NCI-H82 treated with DMSO at 0.1 percent for 48 hours (cell line): ENCODE data around the gene TIMM22.
"Not testable (repeated sequence)": the region's sequence is repeated elsewhere in the genome, so short reads cannot be mapped to it uniquely, and the experiment has no call there.

Experiments used
- DNase-seq: peaks from one replicate; lab custom pipeline; 2025; ENCODE audit not compliant: unreplicated experiment; lab: John Stamatoyannopoulos, UW

The TIMM22 gene

GRCh38 chr17:996554-997344, at the start of gene TIMM22:
TSS of gene TIMM22 (plus strand) at chr17:997129. CDS start at chr17:997143, 14 bp downstream.
- peak; percentile 97 for DNase-seq

DNA sequence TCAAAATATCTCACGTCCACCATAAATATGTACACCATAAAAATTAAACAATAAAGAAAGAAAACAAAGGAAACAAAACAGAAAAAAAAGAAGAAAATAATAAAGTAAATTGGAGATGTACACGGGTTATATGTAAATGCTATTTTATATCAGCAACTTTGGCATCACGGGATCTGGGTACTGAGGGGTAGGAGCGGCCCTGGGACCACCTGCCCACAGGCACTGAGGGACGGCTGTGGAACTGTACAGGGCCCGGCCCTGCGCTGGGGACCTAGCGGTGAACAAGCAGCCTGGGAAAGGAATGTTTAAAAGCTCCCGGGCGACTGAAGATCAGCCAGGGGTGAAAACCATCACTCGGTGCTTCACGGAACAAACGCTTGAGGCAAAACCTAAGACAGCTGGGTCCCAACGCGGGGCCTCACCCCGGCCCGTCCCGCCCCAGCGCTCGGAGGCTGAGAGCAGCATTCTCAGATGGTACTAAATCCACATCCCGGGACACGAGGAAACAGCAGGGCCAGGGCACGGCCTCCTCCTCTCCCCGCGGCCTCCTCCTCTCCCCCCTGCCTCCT, 48.6 kb upstream of the TIMM22 start:
- no peak for DNase-seq

DNA sequence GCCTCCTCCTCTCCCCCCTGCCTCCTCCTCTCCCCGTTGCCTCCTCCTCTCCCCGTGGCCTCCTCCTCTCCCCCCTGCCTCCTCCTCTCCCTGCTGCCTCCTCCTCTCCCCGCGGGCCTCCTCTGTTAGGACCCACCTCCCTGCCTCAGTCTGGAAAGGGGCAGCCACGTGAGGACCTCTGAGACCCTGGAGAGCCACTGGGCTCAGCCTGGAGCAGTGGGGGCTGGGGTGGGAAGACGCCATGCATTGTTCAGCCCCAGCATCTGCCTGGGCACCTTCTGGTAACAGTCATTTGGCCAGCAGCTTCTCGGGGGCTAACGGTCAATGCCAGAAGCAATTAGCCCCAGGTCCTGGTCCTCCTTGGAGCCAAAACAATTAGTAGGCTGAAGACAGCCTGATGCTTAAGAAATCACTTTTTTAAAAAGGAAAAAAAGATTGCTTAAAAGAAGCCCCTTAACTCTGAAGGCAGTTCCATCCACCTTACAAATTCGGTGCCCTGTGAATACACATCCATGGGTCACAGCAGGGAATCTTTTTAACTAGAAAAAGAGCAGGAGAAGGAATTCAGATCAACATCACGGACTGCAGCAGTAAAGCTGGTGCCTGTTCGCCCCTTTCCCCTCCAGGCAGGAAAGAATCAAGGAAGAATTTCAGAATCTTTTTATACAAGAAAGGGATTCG, 47.2 kb upstream of the TIMM22 start:
- DNase-seq = no peak

DNA sequence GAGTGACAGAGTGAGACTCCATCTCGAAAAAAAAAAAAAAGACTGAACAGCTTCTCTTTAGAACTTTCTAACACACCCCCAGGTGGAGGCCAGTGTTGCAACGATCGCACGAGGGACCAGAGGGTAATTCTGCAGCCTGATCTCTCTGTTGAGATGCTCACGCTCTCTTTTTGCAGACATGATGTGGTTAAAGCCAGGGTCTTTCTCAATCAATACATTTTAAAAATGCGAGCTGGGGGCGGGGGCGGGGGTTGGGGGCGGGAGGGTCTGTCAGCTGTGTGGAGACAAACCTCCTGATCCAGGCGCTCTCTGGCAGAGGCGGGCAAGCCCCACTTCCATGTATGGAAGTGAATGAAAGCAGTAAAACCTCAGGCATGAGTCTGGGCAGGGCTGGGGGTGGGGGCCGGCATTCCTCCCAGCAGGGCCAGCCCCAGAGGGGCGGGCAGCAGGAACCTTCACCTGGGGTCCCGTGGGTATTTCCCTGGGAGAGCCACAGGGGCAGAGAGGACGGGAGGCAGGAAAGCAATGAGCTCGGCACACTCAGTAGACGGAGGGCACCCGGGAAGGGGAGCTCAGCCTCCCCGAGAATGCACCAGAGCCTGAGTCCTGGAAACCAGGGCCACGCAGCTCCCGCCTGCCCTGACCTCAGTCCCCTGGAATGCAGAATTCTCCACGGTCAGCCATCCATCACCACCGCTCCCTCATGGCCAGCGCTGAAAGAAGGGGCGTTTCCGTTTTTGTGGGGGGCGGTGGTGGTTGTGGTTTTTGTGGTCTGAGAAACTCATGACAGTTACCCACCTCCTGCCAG, 45.4 kb upstream of the TIMM22 start:
- DNase-seq = no peak

DNA sequence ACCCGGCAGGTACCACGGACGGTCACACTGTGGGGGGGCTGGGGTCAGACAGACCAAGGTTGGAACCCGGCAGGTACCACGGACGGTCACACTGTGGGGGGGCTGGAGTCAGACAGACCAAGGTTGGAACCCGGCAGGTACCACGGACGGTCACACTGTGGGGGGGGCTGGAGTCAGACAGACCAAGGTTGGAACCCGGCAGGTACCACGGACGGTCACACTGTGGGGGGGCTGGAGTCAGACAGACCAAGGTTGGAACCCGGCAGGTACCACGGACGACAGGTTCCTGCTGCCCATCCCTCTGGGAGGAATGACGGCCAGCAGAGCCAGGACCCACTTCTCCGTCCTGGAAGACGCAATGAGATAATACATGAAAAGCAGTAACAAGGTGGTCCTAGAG, 44.3 kb upstream of the TIMM22 start:
- not testable (repeated sequence) for DNase-seq

- no peak for DNase-seq
Measured at GRCh38 chr17:953767-954166, 43.2 kb upstream of the TIMM22 start.

GRCh38 chr17:954431-955164, 42.3 kb upstream of the TIMM22 start:
- DNase-seq = no peak

GRCh38 chr17:956905-957304, 40.0 kb upstream of the TIMM22 start:
- no peak for DNase-seq

GRCh38 chr17:957856-958421, 39.0 kb upstream of the TIMM22 start:
- DNase-seq = no peak

GRCh38 chr17:958712-959451, 38.0 kb upstream of the TIMM22 start:
- no peak for DNase-seq

- no peak for DNase-seq
Measured at GRCh38 chr17:962166-962565, 34.8 kb upstream of the TIMM22 start.

- DNase-seq = no peak
Measured at GRCh38 chr17:962670-963069, 34.3 kb upstream of the TIMM22 start.

GRCh38 chr17:964876-965275, 32.1 kb upstream of the TIMM22 start:
- DNase-seq = peak; percentile 93

DNA sequence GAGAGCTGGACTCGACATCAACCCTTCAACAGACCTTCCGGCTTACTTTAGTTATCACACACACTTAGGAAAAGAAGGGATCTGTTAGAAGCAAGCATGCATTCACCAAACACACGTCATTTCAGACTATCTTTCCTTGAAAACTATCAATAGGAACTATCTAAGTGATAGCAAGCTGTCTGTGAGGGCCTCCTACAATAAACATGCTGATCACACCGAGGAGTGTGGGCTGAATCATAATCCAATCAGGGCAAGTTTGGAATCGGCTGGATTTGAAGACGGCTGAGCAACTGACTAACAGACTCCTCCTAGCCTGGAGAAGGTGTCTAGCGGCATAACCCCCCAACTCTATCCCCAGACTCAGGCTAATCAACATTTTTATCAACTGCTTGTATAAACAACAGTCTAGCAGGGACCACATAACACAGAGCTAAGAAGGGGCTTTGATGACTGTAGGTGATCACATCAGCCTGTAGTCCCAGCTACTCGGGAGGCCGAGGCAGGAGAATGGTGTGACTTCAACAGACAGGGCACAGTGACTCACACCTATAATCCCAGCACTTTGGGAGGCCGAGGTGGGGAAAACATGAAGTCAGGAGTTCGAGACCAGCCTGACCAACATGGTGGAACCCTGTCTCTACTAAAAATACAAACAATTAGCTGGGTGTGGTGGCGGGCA, 31.5 kb upstream of the TIMM22 start:
- peak; percentile 75 for DNase-seq

DNA sequence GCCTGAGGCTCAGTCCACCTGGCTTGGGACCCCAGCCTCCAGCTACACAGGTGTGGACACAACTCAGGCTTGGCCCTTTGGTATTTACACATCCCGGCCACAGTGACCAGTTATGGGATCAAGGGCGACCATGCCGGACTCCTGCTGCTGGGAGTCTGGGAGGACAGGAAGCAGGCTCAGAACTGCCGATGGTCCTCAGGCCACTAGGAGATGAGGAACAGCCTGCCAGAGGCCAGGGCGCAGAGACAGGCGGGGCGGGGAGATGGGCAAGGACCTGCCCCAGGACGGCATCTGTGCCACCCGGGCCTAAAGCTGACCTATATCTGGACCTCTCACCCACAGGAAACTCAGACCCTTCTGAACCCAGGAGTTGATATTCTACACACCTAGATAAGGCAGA, 29.8 kb upstream of the TIMM22 start:
- DNase-seq = no peak

GRCh38 chr17:968812-969730, 27.9 kb upstream of the TIMM22 start:
- DNase-seq = no peak

DNA sequence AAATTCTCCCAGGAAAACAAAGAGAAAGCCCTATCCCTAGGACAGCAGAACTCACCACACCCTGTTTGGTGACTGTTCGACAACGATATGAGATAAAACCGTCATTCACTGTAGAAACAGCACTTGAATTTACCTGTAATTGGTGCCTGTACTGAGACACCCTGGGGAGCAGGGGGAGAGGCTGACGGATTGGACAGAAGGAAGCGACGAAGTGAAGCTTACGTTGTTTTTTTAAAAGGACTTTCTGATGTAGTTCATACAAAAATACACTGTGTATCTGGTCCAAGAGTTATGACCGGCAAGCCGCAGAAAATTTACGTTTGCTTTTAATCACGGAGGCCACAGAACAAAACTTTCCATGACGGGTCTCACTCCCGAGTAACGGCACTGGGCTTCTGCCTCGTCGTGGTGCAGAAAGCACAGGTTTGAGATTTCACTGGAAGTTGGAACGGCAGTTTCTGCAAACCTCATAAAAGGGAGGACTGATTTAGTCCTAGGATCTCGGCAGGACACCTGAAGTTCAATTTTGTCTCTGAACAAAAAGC, 27.0 kb upstream of the TIMM22 start:
- DNase-seq = no peak

GRCh38 chr17:970364-970763, 26.6 kb upstream of the TIMM22 start:
- no peak for DNase-seq
